ENCODE measurements around the gene TIMM44.
"Not testable (repeated sequence)": the region's sequence is repeated elsewhere in the genome, so short reads cannot be mapped to it uniquely, and the experiment has no call there.

TIMM44 gene

GRCh38 chr19:7942981-7943443, 454 bp downstream of the TIMM44 start:
- no peak for DNase-seq

GRCh38 chr19:7941895-7942596, 1.4 kb downstream of the TIMM44 start:
- no peak for DNase-seq

- DNase-seq, result no peak
These were observed 2.6 kb downstream of the TIMM44 start for GRCh38 chr19:7940841-7941240.

GRCh38 chr19:7934766-7935165, 8.7 kb downstream of the TIMM44 start:
- DNase-seq, result no peak

- DNase-seq, result no peak
These were observed 9.4 kb downstream of the TIMM44 start for GRCh38 chr19:7933828-7934725.

- no peak for DNase-seq
These were observed 10.1 kb downstream of the TIMM44 start for GRCh38 chr19:7933411-7933810.

GRCh38 chr19:7932930-7933300, 10.6 kb downstream of the TIMM44 start:
- no peak for DNase-seq

- DNase-seq, result no peak
These were observed 11.1 kb downstream of the TIMM44 start for GRCh38 chr19:7932276-7932929.

- DNase-seq, result no peak
These were observed 12.0 kb downstream of the TIMM44 start for GRCh38 chr19:7931221-7932061.

- no peak for DNase-seq
These were observed 12.7 kb downstream of the TIMM44 start for GRCh38 chr19:7930765-7931164.

GRCh38 chr19:7930030-7930429, 13.4 kb downstream of the TIMM44 start:
- not testable (repeated sequence) for DNase-seq

- peak; percentile 52 for DNase-seq
These were observed 14.4 kb downstream of the TIMM44 start for GRCh38 chr19:7928741-7929701.

- no peak for DNase-seq
These were observed 15.1 kb downstream of the TIMM44 start for GRCh38 chr19:7928334-7928706.

GRCh38 chr19:7927605-7928333, 15.7 kb downstream of the TIMM44 start:
- DNase-seq, result no peak

- DNase-seq, result no peak
These were observed 16.5 kb downstream of the TIMM44 start for GRCh38 chr19:7926727-7927604.

- peak; percentile 57 for DNase-seq
These were observed 17.3 kb downstream of the TIMM44 start, which contains the start of gene CTXN1 for GRCh38 chr19:7926021-7926726. CTXN1 (minus strand) TSS chr19:7926135; CDS start chr19:7925538, 597 bp downstream.

GRCh38 chr19:7925171-7925851, 18.2 kb downstream of the TIMM44 start:
- peak; percentile 69 for DNase-seq

GRCh38 chr19:7924651-7925170, 18.8 kb downstream of the TIMM44 start:
- DNase-seq, result no peak

All from stimulated activated naive CD4-positive, alpha-beta T cell treated with Interleukin-2 at 50 U/mL for 16 hours (primary cell).